Fibroblast of the aortic adventitia (primary cell): ENCODE data around the gene FSTL4. TPM values are rescaled to one million over a fixed set of nuclear protein-coding genes. Genes with fewer than 3 reads are reported as not detected.

Experiments
- DNase-seq: peaks from one replicate; pipeline ENCODE4 v3.0.0-alpha.2; 2010; ENCODE audit warnings: low read depth
- H3K4me3 ChIP-seq: 2 replicates; pipeline ENCODE4 v1.5.1; 2011; ENCODE audit warnings: low read depth, mild to moderate bottlenecking, control low read depth, low read length, moderate library complexity
- CTCF ChIP-seq: IDR thresholded peaks from 2 replicates; pipeline ENCODE4 v1.5.1; 2011; ENCODE audit warnings: mild to moderate bottlenecking, low read length, control low read depth, inconsistent platforms; ENCODE audit not compliant: insufficient read depth
- total RNA-seq: library from RNA; depleted of rRNA; stranded (reverse); fragments of >200 nt; gene quantifications from 2 replicates; pipeline ENCODE4 v1.2.3, GENCODE V29; 2012; ENCODE audit warnings: low replicate concordance

Gene FSTL4
- total RNA-seq, 1 donor = not detected

- DNase-seq = no peak
- H3K4me3 ChIP-seq = no peak overlapping the region
- no peak for TF ChIP-seq CTCF
These were observed 271.0 kb downstream of the FSTL4 start for GRCh38 chr5:133341296-133341695.

DNA sequence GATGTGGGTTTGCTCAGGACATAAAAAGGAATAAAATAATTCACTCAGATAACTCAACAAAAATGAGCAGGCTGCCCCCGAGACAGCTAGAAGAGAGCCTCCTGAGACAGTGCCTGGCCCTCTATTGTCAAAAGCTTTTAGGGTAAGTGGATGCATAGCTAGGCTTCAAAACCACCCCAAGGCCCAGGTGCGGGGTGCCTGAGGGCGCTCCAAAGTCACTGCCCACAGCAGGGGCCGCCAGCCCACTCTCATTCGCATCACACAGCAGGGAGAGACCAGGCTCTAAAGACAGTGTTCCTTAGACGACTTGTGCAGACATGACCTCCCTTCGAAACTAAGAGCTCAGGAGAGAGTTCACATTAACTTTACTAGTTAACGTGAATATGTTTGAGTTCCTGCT lies 271.5 kb downstream of the FSTL4 start:
- no peak for DNase-seq
- TF ChIP-seq CTCF = no peak
- H3K4me3 ChIP-seq = no peak overlapping the region

DNA sequence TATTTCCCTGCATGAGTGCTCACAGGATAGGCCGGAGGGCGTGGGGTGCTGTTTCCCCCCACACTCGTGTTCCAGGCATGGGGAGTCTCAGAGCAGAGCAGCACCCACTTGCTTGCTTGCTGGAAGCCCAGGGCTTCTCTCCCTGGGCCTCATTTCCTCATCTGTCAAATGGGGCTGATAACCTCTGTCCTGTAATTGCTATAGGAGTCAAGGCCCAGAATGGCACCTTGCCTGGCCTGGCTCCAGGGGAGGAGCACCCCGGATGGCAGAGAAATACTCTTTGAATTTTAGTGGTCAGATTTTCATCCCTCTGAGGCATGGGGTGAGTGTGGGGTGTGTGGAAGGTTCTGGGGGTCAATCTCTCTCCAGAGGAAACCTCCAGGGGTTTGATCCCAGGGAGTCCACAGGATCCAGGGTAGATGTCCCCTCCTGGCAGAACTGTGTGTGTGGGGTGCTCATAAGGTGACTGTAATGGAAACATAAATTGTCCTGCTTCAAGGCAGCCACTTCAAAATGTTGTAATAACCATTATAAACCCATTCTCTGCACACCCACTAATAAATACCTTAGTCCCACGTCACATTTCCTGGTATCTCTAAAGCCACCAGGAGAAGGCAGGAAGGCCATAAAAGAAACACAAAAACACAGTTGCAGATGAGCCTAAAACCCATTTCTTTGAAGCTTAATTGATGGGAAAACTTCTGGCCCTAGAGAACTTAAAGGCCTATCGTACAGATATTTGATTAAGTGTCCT lies 272.2 kb downstream of the FSTL4 start:
- TF ChIP-seq CTCF = no peak
- DNase-seq = no peak
- H3K4me3 ChIP-seq = no peak overlapping the region

GRCh38 chr5:133338504-133339355 lies 273.6 kb downstream of the FSTL4 start:
- no peak for DNase-seq
- H3K4me3 ChIP-seq = no peak overlapping the region
- no peak for TF ChIP-seq CTCF

DNA sequence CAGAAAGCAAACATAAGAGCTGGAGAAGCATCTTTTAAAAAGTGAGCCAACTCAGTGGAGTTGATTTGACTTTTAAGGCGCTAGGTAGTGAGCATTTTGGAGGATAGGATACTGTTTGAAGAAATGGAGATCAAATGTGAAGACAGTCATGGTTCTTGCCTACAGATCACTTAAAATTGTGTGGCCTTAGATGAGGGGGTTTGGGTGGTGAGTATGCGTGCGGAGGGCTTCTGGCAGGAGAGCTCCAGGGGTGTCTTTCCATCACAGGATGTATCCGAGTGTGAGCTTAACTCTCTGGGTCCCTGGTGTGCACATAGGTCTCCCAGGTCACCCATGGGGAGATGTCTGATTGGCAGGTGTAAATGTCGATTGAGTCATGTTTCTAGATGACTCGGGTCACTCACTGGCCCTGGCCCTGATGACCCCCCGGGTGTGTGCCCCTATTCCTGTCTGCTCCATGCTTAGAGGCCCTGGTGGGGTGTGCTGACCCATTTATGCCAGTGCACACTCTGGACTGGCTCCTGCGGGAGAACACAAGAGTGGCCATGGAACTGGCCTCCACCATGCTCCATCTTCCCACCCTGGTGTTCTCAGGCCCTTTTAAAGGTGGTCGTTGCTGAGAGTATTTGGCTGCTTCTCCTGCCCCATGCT lies 274.4 kb downstream of the FSTL4 start:
- no peak for TF ChIP-seq CTCF
- no peak overlapping the region for H3K4me3 ChIP-seq
- no peak for DNase-seq

DNA sequence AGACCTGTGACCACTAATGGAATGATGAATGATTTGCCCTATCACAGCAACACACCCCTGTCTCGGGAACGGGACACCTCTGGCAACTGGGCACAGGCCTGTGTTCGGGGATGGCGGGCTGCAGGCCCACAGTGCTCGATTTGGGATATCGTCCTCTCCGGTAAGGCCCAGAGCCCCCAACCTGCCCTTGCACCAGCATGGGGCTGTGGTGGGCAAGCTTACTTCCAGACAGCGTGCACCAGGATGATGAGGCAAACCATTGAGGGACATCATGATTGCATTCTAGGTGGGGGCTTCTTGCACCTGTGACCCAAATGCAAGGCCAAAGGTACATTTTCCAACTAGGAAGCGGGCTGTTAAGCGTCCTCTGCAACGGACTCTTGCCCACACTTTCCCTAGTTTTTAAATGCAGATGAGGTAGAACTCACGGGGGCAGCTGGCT lies 275.4 kb downstream of the FSTL4 start:
- no peak for TF ChIP-seq CTCF

More for the DNA sequence above, 275.4 kb downstream of the FSTL4 start:
- H3K4me3 ChIP-seq = no peak overlapping the region
- DNase-seq = no peak
